Osteoblast (primary cell): Measurements from ENCODE around the gene SNX27. TPM values are rescaled to one million over a fixed set of nuclear protein-coding genes. Genes with fewer than 3 reads are reported as not detected.

ENCODE experiments used
- DNase-seq: peaks from one replicate; pipeline ENCODE4 v3.0.0; 2011; ENCODE audit warnings: low spot score, mixed read lengths; ENCODE audit not compliant: insufficient read length; ENCODE audit errors: missing footprints
- H2AFZ ChIP-seq: 2 replicates; pipeline ENCODE4 v1.6.0; 2011; ENCODE audit warnings: mild to moderate bottlenecking, low read length
- H3K27ac ChIP-seq: 2 replicates; pipeline ENCODE4 v1.5.1; 2011; ENCODE audit warnings: mild to moderate bottlenecking, low read depth, low read length, moderate library complexity
- H3K27me3 ChIP-seq: 2 replicates; pipeline ENCODE4 v1.6.0; 2012; ENCODE audit warnings: mild to moderate bottlenecking, control low read depth, inconsistent platforms, low read length, moderate library complexity; ENCODE audit not compliant: insufficient read depth
- H3K36me3 ChIP-seq: 2 replicates; pipeline ENCODE4 v1.5.1; 2011; ENCODE audit warnings: mild to moderate bottlenecking, low read length, control low read depth, moderate library complexity; ENCODE audit not compliant: insufficient read depth
- H3K4me1 ChIP-seq: 2 replicates; pipeline ENCODE4 v1.5.1; 2011; ENCODE audit warnings: mild to moderate bottlenecking, low read length, control low read depth, moderate library complexity; ENCODE audit not compliant: insufficient read depth
- H3K4me2 ChIP-seq: 2 replicates; pipeline ENCODE4 v1.6.0; 2011; ENCODE audit warnings: mild to moderate bottlenecking, low read length; ENCODE audit not compliant: insufficient read depth
- H3K4me3 ChIP-seq: fragments of 200-600 bp; sonication (generic); 3 replicates; pipeline ENCODE4 v1.5.1; 2012; ENCODE audit warnings: mild to moderate bottlenecking, low read length, inconsistent platforms; ENCODE audit not compliant: insufficient read depth
- H3K79me2 ChIP-seq: 2 replicates; pipeline ENCODE4 v1.6.0; 2012; ENCODE audit warnings: mild to moderate bottlenecking, low read length, control low read depth, inconsistent platforms; ENCODE audit not compliant: insufficient read depth
- H3K9me3 ChIP-seq: 2 replicates; pipeline ENCODE4 v1.5.1; 2011; ENCODE audit warnings: low read depth, low read length, control low read depth
- H4K20me1 ChIP-seq: 2 replicates; pipeline ENCODE4 v1.6.0; 2012; ENCODE audit warnings: mild to moderate bottlenecking, low read length, control low read depth; ENCODE audit not compliant: insufficient read depth
- total RNA-seq: library from RNA; depleted of rRNA; stranded (reverse); fragments of >200 nt; gene quantifications from 2 replicates; pipeline ENCODE4 v1.2.3, GENCODE V29; 2012
- TF ChIP-seq, protein P1 (sequence below): IDR thresholded peaks from 2 replicates; pipeline ENCODE4 v1.5.1; 2011; ENCODE audit warnings: mild to moderate bottlenecking, low read depth, low read length, moderate library complexity; ENCODE audit errors: extremely low read depth

SNX27 gene
- total RNA-seq, 1 donor, result 23.5 TPM

DNA sequence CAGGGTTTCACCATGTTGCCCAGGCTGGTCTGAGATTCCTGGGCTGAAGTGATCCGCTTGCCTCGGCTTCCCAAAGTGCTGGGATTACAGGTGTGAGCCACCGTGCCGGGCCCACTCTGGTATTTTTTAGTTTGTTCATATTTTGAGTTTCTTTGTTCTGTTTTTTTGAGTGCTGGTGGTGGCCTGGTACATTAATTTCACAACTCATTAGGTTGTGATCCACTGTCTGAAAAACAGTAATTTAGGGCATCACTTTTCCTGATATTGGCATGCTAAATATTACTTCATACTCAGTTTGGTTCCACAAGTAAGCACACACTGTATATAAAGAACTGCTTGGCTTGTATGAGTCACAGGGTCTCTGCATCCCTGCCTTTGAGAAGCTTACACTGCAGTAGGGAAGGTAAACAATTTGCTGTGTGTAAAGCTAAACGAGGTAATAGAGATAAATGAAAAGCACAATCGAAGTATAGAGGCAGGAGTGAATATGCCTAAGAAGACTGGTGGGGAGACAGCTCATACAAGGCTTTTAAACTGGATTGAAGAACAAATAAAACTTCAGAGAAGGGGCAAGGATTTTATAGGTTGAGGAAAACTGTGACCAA lies 7.7 kb downstream of the SNX27 start:
- Histone ChIP-seq H3K4me3 (no peak overlapping the region), H3K4me1 (peaks cover 23% of the 10 kb centered on the region), H3K27ac (peak overlapping the region; percentile 20), H3K4me2 (peak overlapping the region; percentile 18), H4K20me1 (peaks cover 26% of the 10 kb centered on the region), H3K27me3 (no peaks in the 10 kb centered on the region), H2AFZ (no peak overlapping the region), H3K79me2 (peaks cover 69% of the 10 kb centered on the region), H3K9me3 (no peaks in the 10 kb centered on the region), H3K36me3 (no peaks in the 10 kb centered on the region)
- TF ChIP-seq, protein P1, sequence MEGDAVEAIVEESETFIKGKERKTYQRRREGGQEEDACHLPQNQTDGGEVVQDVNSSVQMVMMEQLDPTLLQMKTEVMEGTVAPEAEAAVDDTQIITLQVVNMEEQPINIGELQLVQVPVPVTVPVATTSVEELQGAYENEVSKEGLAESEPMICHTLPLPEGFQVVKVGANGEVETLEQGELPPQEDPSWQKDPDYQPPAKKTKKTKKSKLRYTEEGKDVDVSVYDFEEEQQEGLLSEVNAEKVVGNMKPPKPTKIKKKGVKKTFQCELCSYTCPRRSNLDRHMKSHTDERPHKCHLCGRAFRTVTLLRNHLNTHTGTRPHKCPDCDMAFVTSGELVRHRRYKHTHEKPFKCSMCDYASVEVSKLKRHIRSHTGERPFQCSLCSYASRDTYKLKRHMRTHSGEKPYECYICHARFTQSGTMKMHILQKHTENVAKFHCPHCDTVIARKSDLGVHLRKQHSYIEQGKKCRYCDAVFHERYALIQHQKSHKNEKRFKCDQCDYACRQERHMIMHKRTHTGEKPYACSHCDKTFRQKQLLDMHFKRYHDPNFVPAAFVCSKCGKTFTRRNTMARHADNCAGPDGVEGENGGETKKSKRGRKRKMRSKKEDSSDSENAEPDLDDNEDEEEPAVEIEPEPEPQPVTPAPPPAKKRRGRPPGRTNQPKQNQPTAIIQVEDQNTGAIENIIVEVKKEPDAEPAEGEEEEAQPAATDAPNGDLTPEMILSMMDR, result no peak
- no peak for DNase-seq

DNA sequence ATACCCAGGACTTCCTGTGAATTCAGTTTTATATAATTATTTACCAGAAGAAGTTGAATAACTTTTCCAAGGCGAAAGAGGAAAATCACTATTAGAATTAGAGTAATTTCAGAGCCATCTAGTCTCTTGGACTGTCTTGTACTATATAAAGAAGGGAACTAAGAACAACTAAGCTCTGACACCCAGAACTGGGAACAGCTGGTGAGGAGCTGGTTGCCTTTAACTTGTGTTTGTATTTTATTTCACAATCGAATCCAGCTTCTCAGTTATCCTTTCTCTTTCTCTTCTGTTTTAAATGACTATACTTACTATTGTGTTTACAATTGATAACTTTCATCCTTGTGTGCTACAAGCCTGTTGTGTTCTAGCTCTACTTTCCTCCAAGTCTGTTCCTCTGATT lies 8.4 kb downstream of the SNX27 start:
- H4K20me1 ChIP-seq, result peaks cover 26% of the 10 kb centered on the region
- H3K4me2 ChIP-seq, result peak overlapping the region; percentile 18

DNA sequence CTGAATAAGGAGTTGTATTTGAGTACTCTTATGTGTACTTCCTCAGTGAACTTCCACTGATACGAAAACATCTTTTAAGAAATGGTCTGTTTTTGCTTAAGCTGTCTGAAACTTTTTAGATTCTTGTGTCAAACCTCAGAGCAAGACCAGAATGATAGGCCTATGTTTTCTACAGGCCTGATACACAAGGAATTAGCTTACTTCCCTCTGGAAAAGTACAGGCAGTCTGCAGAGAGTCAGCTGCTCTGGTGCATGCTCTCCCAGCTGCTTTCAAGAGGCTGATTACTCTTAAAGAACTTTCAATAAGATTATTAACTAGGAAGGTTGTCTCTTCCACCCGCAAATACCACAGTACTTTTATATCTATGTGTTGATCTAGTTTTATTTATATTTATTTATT lies 9.5 kb downstream of the SNX27 start:
- DNase-seq, result no peak
- no peak overlapping the region for H3K4me2 ChIP-seq
- H3K4me3 ChIP-seq, result no peak overlapping the region
- H3K36me3 ChIP-seq, result no peaks in the 10 kb centered on the region
- H4K20me1 ChIP-seq, result peaks cover 26% of the 10 kb centered on the region
- H3K27ac ChIP-seq, result no peak overlapping the region
- H3K27me3 ChIP-seq, result no peaks in the 10 kb centered on the region
- TF ChIP-seq, protein P1, result no peak
- peaks cover 62% of the 10 kb centered on the region for H3K79me2 ChIP-seq
- H3K9me3 ChIP-seq, result no peaks in the 10 kb centered on the region
- no peak overlapping the region for H2AFZ ChIP-seq
- peaks cover 16% of the 10 kb centered on the region for H3K4me1 ChIP-seq

More for the DNA sequence above, 8.4 kb downstream of the SNX27 start:
- TF ChIP-seq, protein P1, result no peak
- Histone ChIP-seq H3K9me3 (no peaks in the 10 kb centered on the region), H3K36me3 (no peaks in the 10 kb centered on the region), H3K4me3 (no peak overlapping the region), H3K4me1 (peaks cover 23% of the 10 kb centered on the region), H3K27ac (peak overlapping the region; percentile 20), H2AFZ (no peak overlapping the region), H3K27me3 (no peaks in the 10 kb centered on the region), H3K79me2 (peaks cover 69% of the 10 kb centered on the region)
- DNase-seq, result no peak

DNA sequence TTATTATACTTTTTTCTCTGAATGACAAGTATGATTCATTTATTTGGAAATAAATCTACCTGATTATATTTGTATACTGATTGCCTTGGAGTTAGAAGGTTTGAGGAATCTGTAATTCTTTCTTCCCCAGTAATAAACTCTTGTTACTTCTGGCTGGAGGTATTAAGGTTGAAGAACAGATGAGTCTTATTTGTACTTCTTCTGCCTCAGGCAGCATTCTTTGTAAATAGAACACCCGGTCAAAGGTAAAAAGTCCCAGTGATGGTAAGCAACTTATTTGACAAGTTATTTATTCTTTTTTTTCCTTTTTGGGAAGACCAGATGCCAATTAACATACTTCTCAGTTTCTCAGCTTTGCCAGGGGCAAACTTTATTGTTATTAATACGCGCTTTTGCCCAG lies 12.9 kb downstream of the SNX27 start:
- no peak for DNase-seq
- Histone ChIP-seq H3K36me3 (no peaks in the 10 kb centered on the region), H2AFZ (no peak overlapping the region), H3K4me3 (no peak overlapping the region), H3K4me1 (peaks cover 4% of the 10 kb centered on the region), H3K4me2 (no peak overlapping the region), H3K9me3 (no peaks in the 10 kb centered on the region), H4K20me1 (peaks cover 15% of the 10 kb centered on the region), H3K27ac (no peak overlapping the region), H3K79me2 (peaks cover 43% of the 10 kb centered on the region), H3K27me3 (no peaks in the 10 kb centered on the region)
- TF ChIP-seq, protein P1, result no peak
